GM10847 (cell line): ENCODE measurements around the gene CAMTA2.

Experiments
- POLR2A ChIP-seq: IDR thresholded peaks from 2 replicates; pipeline ENCODE4 v1.6.1; 2011; ENCODE audit not compliant: insufficient read length; ENCODE audit errors: extremely low read depth

The CAMTA2 gene

GRCh38 chr17:4982305-4982704 is 5.2 kb downstream of the CAMTA2 start:
- no peak for TF ChIP-seq POLR2A

- no peak for TF ChIP-seq POLR2A
Observed at GRCh38 chr17:4980644-4981216, 6.7 kb downstream of the CAMTA2 start.

GRCh38 chr17:4978726-4979125 is 8.7 kb downstream of the CAMTA2 start:
- TF ChIP-seq POLR2A = no peak

GRCh38 chr17:4974115-4974670 is 13.3 kb downstream of the CAMTA2 start:
- TF ChIP-seq POLR2A = no peak

GRCh38 chr17:4973256-4974114 is 14.0 kb downstream of the CAMTA2 start:
- TF ChIP-seq POLR2A = no peak

GRCh38 chr17:4972752-4973151 is 14.7 kb downstream of the CAMTA2 start:
- no peak for TF ChIP-seq POLR2A

- TF ChIP-seq POLR2A = no peak
Observed at GRCh38 chr17:4972322-4972721, 15.2 kb downstream of the CAMTA2 start.

GRCh38 chr17:4971826-4972225 is 15.6 kb downstream of the CAMTA2 start:
- TF ChIP-seq POLR2A = no peak

- TF ChIP-seq POLR2A = no peak
Observed at GRCh38 chr17:4970273-4970672, 17.2 kb downstream of the CAMTA2 start.

- no peak for TF ChIP-seq POLR2A
Observed at GRCh38 chr17:4969551-4970173, 17.8 kb downstream of the CAMTA2 start.

- TF ChIP-seq POLR2A = no peak
Observed at GRCh38 chr17:4969047-4969550, 18.4 kb downstream of the CAMTA2 start.

GRCh38 chr17:4968486-4969046 is 18.9 kb downstream of the CAMTA2 start:
- TF ChIP-seq POLR2A = no peak

- peak; percentile 66 for TF ChIP-seq POLR2A
Observed at GRCh38 chr17:4967539-4968485, 19.7 kb downstream of the CAMTA2 start, which contains the start of gene SPAG7. SPAG7 (minus strand) TSS chr17:4967817; CDS start chr17:4967804, 13 bp downstream.
